Esophagus squamous epithelium (tissue), 5 donors: Measurements from ENCODE around the gene FRMPD3. TPM values are rescaled to one million over a fixed set of nuclear protein-coding genes. Genes with fewer than 3 reads are reported as not detected.
"Not testable (repeated sequence)": the region's sequence is repeated elsewhere in the genome, so short reads cannot be mapped to it uniquely, and the experiment has no call there.

Source experiments
- DNase-seq: peaks from one replicate; lab custom pipeline; 2025; lab: John Stamatoyannopoulos, UW
- H3K27ac ChIP-seq, 4 donors: fragments of 200-600 bp; sonication (generic); one replicate each; pipeline ENCODE4 v1.5.1; 2016 to 2019; ENCODE audit warnings: mild to moderate bottlenecking in 1 of 4
- H3K27me3 ChIP-seq, 4 donors: fragments of 200-600 bp; sonication (generic); 1 replicate in 3 of 4; 2 replicates in 1 of 4; pipeline versions ENCODE4 v1.5.1 to v1.6.0; 2017 to 2021; ENCODE audit warnings: antibody characterized with exemption in 1 of 4
- H3K36me3 ChIP-seq, 3 donors: fragments of 200-600 bp; sonication (generic); one replicate each; pipeline ENCODE4 v1.5.1; 2016 to 2019
- H3K4me1 ChIP-seq, 3 donors: fragments of 200-600 bp; sonication (generic); one replicate each; pipeline ENCODE4 v1.5.1; 2017 to 2019
- H3K4me3 ChIP-seq, 4 donors: fragments of 200-600 bp; sonication (generic); 1 replicate in 3 of 4; 2 replicates in 1 of 4; pipeline ENCODE4 v1.5.1; 2016 to 2019; ENCODE audit warnings: mild to moderate bottlenecking in 2 of 4, moderate library complexity in 1 of 4
- H3K9me3 ChIP-seq, 3 donors: fragments of 200-600 bp; sonication (generic); one replicate each; pipeline ENCODE4 v1.5.1; 2016 to 2019
- CTCF ChIP-seq, 6 experiments: fragments of 450-650 bp in 4 of 6; fragments of 200-600 bp in 2 of 6; sonication (generic) in 2 of 6; IDR thresholded peaks; one replicate each; pipeline ENCODE4 v1.5.1; 2016 to 2019; ENCODE audit warnings: antibody characterized with exemption in 6 of 6, mild to moderate bottlenecking in 4 of 6, moderate library complexity in 4 of 6
- POLR2A ChIP-seq, 4 donors: fragments of 450-650 bp; IDR thresholded peaks; one replicate each; pipeline ENCODE4 v1.6.1; 2017; ENCODE audit warnings: antibody characterized with exemption in 4 of 4, mild to moderate bottlenecking in 4 of 4, moderate library complexity in 3 of 4
- WGBS, 2 donors: methylation state at CpG; one replicate each; pipeline ENCODE4 v1.1.5; 2018; 5-methylcytosine and 5-hydroxymethylcytosine counted together
- intact Hi-C: fragments of 100-400 bp; cut with DNase I; formaldehyde crosslinking; loops from one replicate; pipeline ENCODE4 v1.15.0; 2022
- total RNA-seq, 4 donors: library from RNA; depleted of rRNA; stranded (reverse); fragments of >200 nt; gene quantifications; one replicate each; pipeline ENCODE4 v1.1.0, GENCODE V29; 2016
- donor health status: DM: yes; HTN: yes; CAD: no.

The FRMPD3 gene
- total RNA-seq, 4 donors from 2014 or later, result 0.19 to 0.62 TPM; not detected in 2

GRCh38 chrX:107457289-107457688 is 7.8 kb downstream of the FRMPD3 start:
- TF ChIP-seq CTCF (IDR thresholded peaks at IDR 0.05) (no peak), POLR2A (IDR thresholded peaks at IDR 0.05) (no peak)
- WGBS, 2 donors, result 100% methylated on average over 1 of the region's 1 CpG

GRCh38 chrX:107465932-107466620 is 16.6 kb downstream of the FRMPD3 start:
- TF ChIP-seq CTCF (IDR thresholded peaks at IDR 0.05), result no peak
- no peak for TF ChIP-seq POLR2A (IDR thresholded peaks at IDR 0.05)
- H3K36me3 ChIP-seq, result no peaks in the 10 kb centered on the region
- H3K27me3 ChIP-seq, result no peaks in the 10 kb centered on the region
- intact Hi-C loops, result no loop called here
- no peak for DNase-seq
- WGBS, 2 donors, result 19 to 65% methylated on average over 3 to 4 of the region's 4 CpGs
- H3K9me3 ChIP-seq, result no peaks in the 10 kb centered on the region
- no peak overlapping the region for H3K27ac ChIP-seq
- H3K4me3 ChIP-seq, result no peak overlapping the region
- H3K4me1 ChIP-seq, result no peaks in the 10 kb centered on the region

More at GRCh38 chrX:107457289-107457688, 7.8 kb downstream of the FRMPD3 start:
- no peaks in the 10 kb centered on the region for H3K36me3 ChIP-seq
- no peak overlapping the region for H3K27ac ChIP-seq
- H3K4me1 ChIP-seq, result no peaks in the 10 kb centered on the region
- DNase-seq, result no peak
- H3K4me3 ChIP-seq, result no peak overlapping the region
- no peaks in the 10 kb centered on the region for H3K9me3 ChIP-seq
- peaks cover 0 to 4% (median 0%) of the 10 kb centered on the region in 4 donors for H3K27me3 ChIP-seq
- intact Hi-C loops, result no loop called here

DNA sequence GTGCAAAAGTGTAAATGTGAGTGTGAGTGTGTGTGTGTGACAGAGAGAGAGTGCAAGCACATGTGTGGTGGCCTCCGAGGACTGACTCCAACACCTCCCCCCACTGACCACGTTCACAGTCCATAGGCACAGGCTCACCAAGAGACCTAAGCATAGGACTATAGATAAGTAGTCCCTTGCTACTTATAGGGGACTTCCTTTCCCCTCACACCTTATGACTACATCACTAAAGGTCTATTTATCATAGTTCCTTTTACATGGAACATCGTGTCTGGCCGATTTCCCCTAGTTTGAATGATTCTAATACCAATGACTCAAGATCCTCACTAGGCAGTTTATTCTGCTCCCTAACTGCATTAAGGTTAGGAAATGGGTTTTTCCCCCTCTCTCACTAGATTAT is 17.8 kb downstream of the FRMPD3 start:
- no peaks in the 10 kb centered on the region for H3K9me3 ChIP-seq
- 67 to 78% methylated on average over 2 to 4 of the region's 4 CpGs for WGBS, 2 donors
- H3K27ac ChIP-seq, result no peak overlapping the region
- no peak overlapping the region for H3K4me3 ChIP-seq
- H3K4me1 ChIP-seq, result no peaks in the 10 kb centered on the region
- H3K36me3 ChIP-seq, result no peaks in the 10 kb centered on the region
- no peak for DNase-seq
- no peak for TF ChIP-seq POLR2A (IDR thresholded peaks at IDR 0.05)
- no peaks in the 10 kb centered on the region for H3K27me3 ChIP-seq
- intact Hi-C loops, result no loop called here

DNA sequence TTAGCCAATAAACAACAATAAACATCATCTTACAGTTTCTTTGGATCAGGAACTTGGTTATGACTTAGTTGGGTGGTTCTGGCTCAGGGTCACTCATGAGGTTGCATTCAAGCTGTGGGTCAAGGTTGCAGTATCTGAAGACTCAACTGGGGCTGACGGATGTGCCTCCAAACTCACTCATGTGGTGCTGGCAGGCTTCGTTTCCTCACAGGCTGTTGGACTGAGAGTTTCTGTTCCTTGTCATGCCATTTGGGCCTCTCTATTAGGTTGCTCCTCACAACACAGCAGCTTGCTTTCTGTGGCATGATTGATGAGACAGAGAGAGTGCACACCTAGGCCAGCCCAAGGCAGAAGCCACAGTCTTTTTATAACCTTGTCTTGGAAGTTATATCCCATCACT is 20.7 kb downstream of the FRMPD3 start:
- Histone ChIP-seq H3K36me3 (no peaks in the 10 kb centered on the region), H3K27me3 (peaks cover 0 to 2% (median 0%) of the 10 kb centered on the region in 4 donors), H3K4me1 (no peaks in the 10 kb centered on the region), H3K4me3 (no peak overlapping the region), H3K9me3 (no peaks in the 10 kb centered on the region), H3K27ac (no peak overlapping the region)
- 52 to 86% methylated on average over 1 to 2 of the region's 2 CpGs for WGBS, 2 donors
- intact Hi-C loops, result no loop called here
- DNase-seq, result no peak
- no peak for TF ChIP-seq POLR2A (IDR thresholded peaks at IDR 0.05)
- TF ChIP-seq CTCF (IDR thresholded peaks at IDR 0.05), result no peak

GRCh38 chrX:107470971-107471370 is 21.5 kb downstream of the FRMPD3 start:
- peaks cover 0 to 2% (median 0%) of the 10 kb centered on the region in 4 donors for H3K27me3 ChIP-seq
- WGBS, 2 donors, result 59 to 64% methylated on average over 6 to 7 of the region's 7 CpGs
- no peaks in the 10 kb centered on the region for H3K36me3 ChIP-seq
- DNase-seq, result no peak
- TF ChIP-seq POLR2A (IDR thresholded peaks at IDR 0.05) (no peak), CTCF (IDR thresholded peaks at IDR 0.05) (no peak)
- intact Hi-C loops, result no loop called here
- H3K9me3 ChIP-seq, result no peaks in the 10 kb centered on the region
- no peak overlapping the region for H3K27ac ChIP-seq
- H3K4me3 ChIP-seq, result no peak overlapping the region
- H3K4me1 ChIP-seq, result no peaks in the 10 kb centered on the region

DNA sequence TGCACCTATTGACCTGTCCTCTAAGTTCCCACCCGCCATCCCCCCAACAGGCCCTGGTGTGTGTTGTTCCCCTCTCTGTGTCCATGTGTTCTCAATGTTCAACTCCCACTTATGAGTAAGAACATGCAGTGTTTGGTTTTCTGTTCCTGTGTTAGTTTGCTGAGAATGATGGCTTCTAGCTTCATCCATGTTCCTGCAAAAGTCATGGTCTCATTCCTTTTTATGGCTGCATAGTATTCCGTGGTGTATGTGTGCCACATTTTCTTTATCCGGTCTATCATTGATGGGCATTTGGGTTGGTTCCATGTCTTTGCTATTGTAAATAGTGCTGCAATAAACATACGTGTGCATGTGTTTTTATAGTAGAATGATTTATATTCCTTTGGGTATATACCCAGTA is 22.0 kb downstream of the FRMPD3 start:
- H3K27ac ChIP-seq, H3K4me3 ChIP-seq, DNase-seq, H3K27me3 ChIP-seq, intact Hi-C loops, H3K4me1 ChIP-seq, H3K36me3 ChIP-seq, H3K9me3 ChIP-seq: not testable (repeated sequence)
- 77 to 86% methylated on average over 4 of the region's 4 CpGs for WGBS, 2 donors
